ENCODE results near the gene VPREB3.

DNA sequence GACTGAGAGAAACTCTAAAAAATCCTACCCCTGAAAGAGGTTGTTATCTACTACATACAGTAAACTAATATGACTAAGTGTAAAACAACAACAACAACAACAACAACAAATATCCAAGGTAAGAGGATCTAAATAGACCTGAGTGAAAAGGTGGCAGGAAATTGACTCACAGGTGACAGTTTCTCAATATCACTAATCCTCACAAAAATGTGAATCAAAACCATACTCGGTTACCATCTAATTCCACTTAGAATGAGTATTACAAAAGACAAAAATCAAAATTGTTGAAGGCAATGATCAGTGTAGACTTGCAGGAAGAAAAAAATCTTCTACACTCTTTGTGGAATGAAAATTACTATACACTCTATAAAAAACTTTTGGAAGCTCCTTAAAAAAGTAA lies 46.0 kb downstream of the VPREB3 start:
- TF ChIP-seq POLR2A (IDR thresholded peaks at IDR 0.05) (no peak), POLR2AphosphoS5 (IDR thresholded peaks at IDR 0.05) (no peak)
- TF ChIP-seq, protein P1, sequence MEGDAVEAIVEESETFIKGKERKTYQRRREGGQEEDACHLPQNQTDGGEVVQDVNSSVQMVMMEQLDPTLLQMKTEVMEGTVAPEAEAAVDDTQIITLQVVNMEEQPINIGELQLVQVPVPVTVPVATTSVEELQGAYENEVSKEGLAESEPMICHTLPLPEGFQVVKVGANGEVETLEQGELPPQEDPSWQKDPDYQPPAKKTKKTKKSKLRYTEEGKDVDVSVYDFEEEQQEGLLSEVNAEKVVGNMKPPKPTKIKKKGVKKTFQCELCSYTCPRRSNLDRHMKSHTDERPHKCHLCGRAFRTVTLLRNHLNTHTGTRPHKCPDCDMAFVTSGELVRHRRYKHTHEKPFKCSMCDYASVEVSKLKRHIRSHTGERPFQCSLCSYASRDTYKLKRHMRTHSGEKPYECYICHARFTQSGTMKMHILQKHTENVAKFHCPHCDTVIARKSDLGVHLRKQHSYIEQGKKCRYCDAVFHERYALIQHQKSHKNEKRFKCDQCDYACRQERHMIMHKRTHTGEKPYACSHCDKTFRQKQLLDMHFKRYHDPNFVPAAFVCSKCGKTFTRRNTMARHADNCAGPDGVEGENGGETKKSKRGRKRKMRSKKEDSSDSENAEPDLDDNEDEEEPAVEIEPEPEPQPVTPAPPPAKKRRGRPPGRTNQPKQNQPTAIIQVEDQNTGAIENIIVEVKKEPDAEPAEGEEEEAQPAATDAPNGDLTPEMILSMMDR (IDR thresholded peaks at IDR 0.05) = no peak
